Natural killer cell (primary cell): Measurements from ENCODE around the gene GRK2. TPM values are rescaled to one million over a fixed set of nuclear protein-coding genes. Genes with fewer than 3 reads are reported as not detected.

Source experiments
- ATAC-seq, 3 donors: fragments of 150-1000 bp in 2 of 3; fragments of 200-7000 bp in 1 of 3; cut with Tn5 transposase; 1 replicate in 1 of 3; 2 replicates in 2 of 3; pipeline ENCODE4 v1.10.0; 2021; ENCODE audit warnings: mild to moderate bottlenecking in 2 of 3, moderate library complexity in 2 of 3
- DNase-seq, 2 donors: peaks; one replicate each; pipeline versions ENCODE4 v3.0.0 to v3.0.0-alpha.2; 2013 to 2021; ENCODE audit warnings: mixed read lengths in 1 of 2
- H3K27ac ChIP-seq: one replicate; pipeline ENCODE4 v1.5.1; 2013; ENCODE audit warnings: mild to moderate bottlenecking, low read length
- H3K27me3 ChIP-seq: one replicate; pipeline ENCODE4 v1.6.1; 2013; ENCODE audit warnings: low read length; ENCODE audit not compliant: control insufficient read depth, insufficient read depth
- H3K36me3 ChIP-seq: one replicate; pipeline ENCODE4 v1.6.1; 2013; ENCODE audit warnings: low read length; ENCODE audit not compliant: control insufficient read depth, insufficient read depth
- H3K4me1 ChIP-seq: one replicate; pipeline ENCODE4 v1.6.1; 2013; ENCODE audit warnings: low read length; ENCODE audit not compliant: control insufficient read depth, insufficient read depth
- H3K4me3 ChIP-seq: one replicate; pipeline ENCODE4 v1.5.1; 2013; ENCODE audit warnings: low read length
- H3K9me3 ChIP-seq: one replicate; pipeline ENCODE4 v1.6.1; 2013; ENCODE audit warnings: low read length; ENCODE audit not compliant: control insufficient read depth, insufficient read depth
- H3K27ac Mint-ChIP-seq, 2 donors: one replicate each; pipeline ENCODE4 v1.8.0; 2022; ENCODE audit warnings: mild to moderate bottlenecking in 2 of 2, mixed read lengths in 2 of 2, moderate library complexity in 1 of 2
- H3K27me3 Mint-ChIP-seq, 2 donors: one replicate each; pipeline ENCODE4 v1.8.0; 2022; ENCODE audit warnings: low read depth in 2 of 2, mixed read lengths in 2 of 2
- H3K36me3 Mint-ChIP-seq: one replicate; pipeline ENCODE4 v1.8.0; 2022; ENCODE audit warnings: mixed read lengths
- H3K4me1 Mint-ChIP-seq, 2 donors: one replicate each; pipeline ENCODE4 v1.8.0; 2022; ENCODE audit warnings: mixed read lengths in 2 of 2
- H3K4me3 Mint-ChIP-seq: one replicate; pipeline ENCODE4 v1.8.0; 2022; ENCODE audit warnings: mild to moderate bottlenecking, moderate library complexity, mixed read lengths
- H3K9me3 Mint-ChIP-seq, 2 donors: one replicate each; pipeline ENCODE4 v1.8.0; 2022; ENCODE audit warnings: mixed read lengths in 2 of 2
- CTCF ChIP-seq: fragments of 200-600 bp; IDR thresholded peaks from one replicate; pipeline ENCODE4 v1.8.0; 2022; ENCODE audit warnings: antibody characterized with exemption
- WGBS: methylation state at CpG from one replicate; pipeline ENCODE4 v1.1.7; 2013; ENCODE audit warnings: missing lambda C conversion rate; ENCODE audit not compliant: insufficient coverage; 5-methylcytosine and 5-hydroxymethylcytosine counted together
- intact Hi-C: fragments of 100-400 bp; cut with micrococcal nuclease; formaldehyde crosslinking; loops from one replicate; pipeline ENCODE4 v1.14.2; 2022
- total RNA-seq, 4 donors: library from RNA; stranded (reverse); fragments of 120-200 nt in 1 of 4; gene quantifications; one replicate each; pipeline versions ENCODE4 v1.2.3 to v1.2.4, GENCODE V29; 2013 to 2022

GRK2 gene
- total RNA-seq, 3 donors from 2014 or later (not counting 1 experiment from before 2014, with no cell fraction given), result 390 to 482 (median 441) TPM

- peak within 1 kb of the TSS; percentile 50 for H3K4me3 ChIP-seq
- H3K27ac ChIP-seq, result peak within 1 kb of the TSS; percentile 43
- Mint-ChIP-seq H3K36me3 (no peaks in the 10 kb centered on the region), H3K4me1 (peaks cover 11 to 23% of the 10 kb centered on the region in 2 donors), H3K27me3 (no peaks in the 10 kb centered on the region), H3K9me3 (no peaks in the 10 kb centered on the region), H3K4me3 (peak within 1 kb of the TSS; percentile 79), H3K27ac (peak within 1 kb of the TSS; percentile 54 to 82)
- peaks cover 38% of the 10 kb centered on the region for H3K36me3 ChIP-seq
- WGBS, result 9% methylated on average over 65 of the region's 65 CpGs
- H3K4me1 ChIP-seq, result peaks cover 25% of the 10 kb centered on the region
- DNase-seq (peak; percentile 52 to 60), ATAC-seq (peak; percentile 81 to 87 (median 86))
- no peaks in the 10 kb centered on the region for H3K27me3 ChIP-seq
- intact Hi-C loops, result loop anchor here (2.0 kb wide), 1 partner anchor 14 kb away; the partner anchor contains the start of gene ANKRD13D
- H3K9me3 ChIP-seq, result no peaks in the 10 kb centered on the region
- no peak for TF ChIP-seq CTCF
These were observed 37.0 kb downstream of the GRK2 start, which contains the start of gene SSH3 for GRCh38 chr11:67303132-67303834. Gene SSH3 (plus strand): TSS chr11:67303530. CDS start chr11:67303626, 96 bp downstream.

GRCh38 chr11:67303835-67304411 is 37.6 kb downstream of the GRK2 start:
- DNase-seq, result peak in 1 of 2 donors; percentile 62
- 25% methylated on average over 43 of the region's 43 CpGs for WGBS
- H3K27me3 ChIP-seq, result no peaks in the 10 kb centered on the region
- Mint-ChIP-seq H3K9me3 (no peaks in the 10 kb centered on the region), H3K27ac (peak overlapping the region in 1 of 2 donors; percentile 82), H3K27me3 (no peaks in the 10 kb centered on the region), H3K4me3 (peak overlapping the region; percentile 79), H3K4me1 (peaks cover 5 to 18% of the 10 kb centered on the region in 2 donors), H3K36me3 (no peaks in the 10 kb centered on the region)
- peak overlapping the region; percentile 50 for H3K4me3 ChIP-seq
- intact Hi-C loops, result loop anchor here (2.0 kb wide), 1 partner anchor 15 kb away; the partner anchor contains the start of gene ANKRD13D
- no peak overlapping the region for H3K27ac ChIP-seq
- H3K36me3 ChIP-seq, result peaks cover 33% of the 10 kb centered on the region
- H3K4me1 ChIP-seq, result peaks cover 25% of the 10 kb centered on the region
- ATAC-seq, result peak; percentile 26 to 47 (median 39)
- no peaks in the 10 kb centered on the region for H3K9me3 ChIP-seq
- no peak for TF ChIP-seq CTCF

GRCh38 chr11:67304511-67305113 is 38.3 kb downstream of the GRK2 start:
- peaks cover 5 to 18% of the 10 kb centered on the region in 2 donors for H3K4me1 Mint-ChIP-seq
- no peaks in the 10 kb centered on the region for H3K27me3 Mint-ChIP-seq
- no peaks in the 10 kb centered on the region for H3K36me3 Mint-ChIP-seq
- intact Hi-C loops, result no loop called here
- H3K27ac ChIP-seq, result no peak overlapping the region
- no peaks in the 10 kb centered on the region for H3K9me3 Mint-ChIP-seq
- DNase-seq (peak in 1 of 2 donors; percentile 15), ATAC-seq (no peak)
- no peaks in the 10 kb centered on the region for H3K27me3 ChIP-seq
- WGBS, result 93% methylated on average over 14 of the region's 14 CpGs
- H3K4me1 ChIP-seq, result peaks cover 25% of the 10 kb centered on the region
- peaks cover 32% of the 10 kb centered on the region for H3K36me3 ChIP-seq
- peak overlapping the region; percentile 47 for H3K4me3 Mint-ChIP-seq
- H3K9me3 ChIP-seq, result no peaks in the 10 kb centered on the region
- H3K4me3 ChIP-seq, result peak overlapping the region; percentile 50
- no peak overlapping the region for H3K27ac Mint-ChIP-seq
- TF ChIP-seq CTCF, result no peak
